ENCODE data around the gene CPNE5. TPM values are rescaled to one million over a fixed set of nuclear protein-coding genes. Genes with fewer than 3 reads are reported as not detected.

Gene CPNE5
- total RNA-seq, 2 experiments from 2014 or later: 0.69 to 1.2 TPM

- ChIA-PET POLR2A (interaction anchor here (0.6 to 1.9 kb wide), 5 partner anchors 14 to 162 kb away, joined by 3 to 7 read pairs (median 3); partner anchors contain the start of gene PPIL1), CTCF (interaction anchor here (0.7 to 18.9 kb wide), 30 partner anchors 8 to 456 kb away, joined by 3 to 477 read pairs (median 5); partner anchors contain the start of genes C6orf89, CDKN1A, MTCH1 and PPIL1)
- H3K4me1 Mint-ChIP-seq (ENCODE audit: low read depth): peaks cover 25% of the 10 kb centered on the region
- no peaks in the 10 kb centered on the region for H3K27me3 Mint-ChIP-seq
- TF ChIP-seq CTCF (IDR thresholded peaks at IDR 0.05): no peak
- intact Hi-C loops (cut with micrococcal nuclease): loop anchor here (5.0 to 10.0 kb wide), 2 partner anchors 87 to 450 kb away; no protein-coding TSS in a partner anchor
- no peaks in the 10 kb centered on the region for H3K9me3 Mint-ChIP-seq
- ATAC-seq: no peak
- no peak overlapping the region for H3K27ac Mint-ChIP-seq
- DNase-seq: no peak
- H3K4me3 Mint-ChIP-seq: no peak overlapping the region
- no peaks in the 10 kb centered on the region for H3K36me3 Mint-ChIP-seq (ENCODE audit: low read depth)
These were observed 74.1 kb downstream of the CPNE5 start for GRCh38 chr6:36765190-36765589.

GRCh38 chr6:36762123-36762522, 77.1 kb downstream of the CPNE5 start:
- H3K9me3 Mint-ChIP-seq: no peaks in the 10 kb centered on the region
- no peak overlapping the region for H3K4me3 Mint-ChIP-seq
- DNase-seq (no peak), ATAC-seq (no peak)
- H3K27me3 Mint-ChIP-seq: no peaks in the 10 kb centered on the region
- no peak for TF ChIP-seq CTCF (IDR thresholded peaks at IDR 0.05)
- POLR2A ChIA-PET: no interaction called here
- CTCF ChIA-PET: interaction anchor here (1.0 to 18.9 kb wide), 7 partner anchors 9 to 256 kb away, joined by 3 to 477 read pairs (median 56); no protein-coding TSS in a partner anchor
- intact Hi-C loops (cut with micrococcal nuclease): loop anchor here (10.0 kb wide), 1 partner anchor 453 kb away; no protein-coding TSS in a partner anchor
- peaks cover 14% of the 10 kb centered on the region for H3K4me1 Mint-ChIP-seq (ENCODE audit: low read depth)
- no peak overlapping the region for H3K27ac Mint-ChIP-seq
- no peaks in the 10 kb centered on the region for H3K36me3 Mint-ChIP-seq (ENCODE audit: low read depth)

- Mint-ChIP-seq H3K27me3 (no peaks in the 10 kb centered on the region), H3K9me3 (no peaks in the 10 kb centered on the region), H3K36me3 (ENCODE audit: low read depth) (no peaks in the 10 kb centered on the region), H3K4me1 (ENCODE audit: low read depth) (peaks cover 23% of the 10 kb centered on the region), H3K27ac (no peak overlapping the region), H3K4me3 (no peak overlapping the region)
- no peak for DNase-seq
- intact Hi-C loops (cut with micrococcal nuclease): loop anchor here (10.0 kb wide), 1 partner anchor 454 kb away; no protein-coding TSS in a partner anchor
- ATAC-seq: no peak
- ChIA-PET POLR2A (interaction anchor here (0.6 to 0.9 kb wide), 2 partner anchors 8 to 415 kb away, joined by 3 to 4 read pairs; no protein-coding TSS in a partner anchor), CTCF (interaction anchor here (1.0 to 18.9 kb wide), 14 partner anchors 10 to 341 kb away, joined by 3 to 477 read pairs (median 6); partner anchors contain the start of gene RAB44)
- no peak for TF ChIP-seq CTCF (IDR thresholded peaks at IDR 0.05)
These were observed 78.4 kb downstream of the CPNE5 start for GRCh38 chr6:36760685-36761435.

DNA sequence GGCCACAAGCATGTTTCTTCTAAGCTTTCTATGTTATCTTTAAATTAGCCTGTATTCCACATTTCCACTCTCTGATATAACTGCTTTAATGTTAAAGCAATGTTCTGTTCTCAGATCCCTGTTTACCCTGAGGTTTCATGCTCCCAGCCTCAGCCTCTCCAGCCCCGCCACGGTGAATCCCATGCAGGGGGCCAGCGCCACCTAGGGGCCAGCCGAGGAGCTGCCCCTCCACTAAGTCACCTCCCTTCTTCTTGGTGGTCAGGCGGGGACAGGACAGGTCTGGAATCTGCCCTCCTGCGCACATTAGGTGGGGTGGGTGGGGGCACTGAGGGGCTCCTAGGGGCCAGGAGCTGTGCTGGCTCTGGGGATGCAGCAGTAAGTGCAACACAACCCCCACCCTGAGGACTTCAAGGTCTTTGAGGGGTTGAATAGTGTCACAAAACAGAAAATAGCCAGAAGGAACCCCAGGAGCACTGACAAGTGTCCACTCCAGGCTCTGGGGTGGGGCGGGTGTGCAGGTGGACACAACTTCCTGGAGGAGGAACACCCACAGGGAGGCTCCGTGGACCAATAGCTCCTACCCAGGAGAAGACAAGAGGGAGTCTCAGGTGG, 80.0 kb downstream of the CPNE5 start:
- no peak overlapping the region for H3K27ac Mint-ChIP-seq
- H3K27me3 Mint-ChIP-seq: no peaks in the 10 kb centered on the region
- no peak overlapping the region for H3K4me3 Mint-ChIP-seq
- H3K36me3 Mint-ChIP-seq (ENCODE audit: low read depth): no peaks in the 10 kb centered on the region
- ATAC-seq (peak; percentile 45), DNase-seq (peak; percentile 82)
- H3K4me1 Mint-ChIP-seq (ENCODE audit: low read depth): peaks cover 38% of the 10 kb centered on the region
- POLR2A ChIA-PET: interaction anchor here (0.8 to 1.4 kb wide), 5 partner anchors 10 to 160 kb away, joined by 3 to 4 read pairs (median 3); no protein-coding TSS in a partner anchor
- intact Hi-C loops (cut with micrococcal nuclease): loop anchor here (1.0 to 5.0 kb wide), 3 partner anchors 77 to 144 kb away; no protein-coding TSS in a partner anchor
- H3K9me3 Mint-ChIP-seq: no peaks in the 10 kb centered on the region
- TF ChIP-seq CTCF (IDR thresholded peaks at IDR 0.05): peak; percentile 92
- CTCF ChIA-PET: interaction anchor here (0.6 to 18.9 kb wide), 55 partner anchors 10 to 449 kb away, joined by 3 to 477 read pairs (median 5); partner anchors contain the start of genes CDKN1A, PPIL1 and RAB44
